OCI-LY7 (cell line): ENCODE data around the gene PRR5L. TPM values are rescaled to one million over a fixed set of nuclear protein-coding genes. Genes with fewer than 3 reads are reported as not detected.

ENCODE experiments used
- BruUV-seq: library from RNA; stranded (reverse); fragments of 400-500 nt; replicated peaks from 2 replicates; lab custom pipeline; 2021; lab: Mats Ljungman, UMichigan
- CTCF ChIA-PET: fragments of 300-600 bp; sonication (Branson Sonifier 250); formaldehyde crosslinking; loops from one replicate; lab custom pipeline; 2022; ENCODE audit warnings: antibody characterized with exemption; ENCODE audit not compliant: unreplicated experiment; lab: Charles Lee
- POLR2A ChIA-PET: fragments of 300-600 bp; sonication (Branson Sonifier 250); formaldehyde crosslinking; loops from one replicate; lab custom pipeline; 2022; ENCODE audit warnings: antibody characterized with exemption; lab: Charles Lee
- DNase-seq: peaks from one replicate; pipeline ENCODE4 v3.0.0-alpha.2; 2015; ENCODE audit warnings: low spot score
- H2AFZ ChIP-seq: fragments of 200-600 bp; sonication (generic), shearing (Covaris generic); 2 replicates; pipeline ENCODE4 v1.6.1; 2014; ENCODE audit warnings: mild to moderate bottlenecking, antibody characterized with exemption, low read length, moderate library complexity
- H3K27ac ChIP-seq: fragments of 200-600 bp; sonication (generic); 2 replicates; pipeline ENCODE4 v1.5.1; 2014; ENCODE audit warnings: mixed run types, low read depth, mild to moderate bottlenecking, moderate library complexity, low read length, inconsistent platforms; ENCODE audit not compliant: poor library complexity, severe bottlenecking
- H3K36me3 ChIP-seq: fragments of 200-600 bp; sonication (generic); 2 replicates; pipeline ENCODE4 v1.6.1; 2014; ENCODE audit warnings: mild to moderate bottlenecking, antibody characterized with exemption, low read length, moderate library complexity, mixed read lengths; ENCODE audit not compliant: insufficient read depth
- H3K4me1 ChIP-seq: fragments of 200-600 bp; sonication (generic); 2 replicates; pipeline ENCODE4 v1.5.1; 2014; ENCODE audit warnings: mild to moderate bottlenecking, low read length; ENCODE audit not compliant: insufficient read depth, poor library complexity, severe bottlenecking
- H3K4me2 ChIP-seq: fragments of 200-600 bp; sonication (generic); 2 replicates; pipeline ENCODE4 v1.6.1; 2014; ENCODE audit warnings: mild to moderate bottlenecking, low read length
- H3K4me3 ChIP-seq: fragments of 200-600 bp; sonication (generic); 2 replicates; pipeline ENCODE4 v1.5.1; 2014; ENCODE audit warnings: mild to moderate bottlenecking, low read depth, low read length; ENCODE audit not compliant: poor library complexity, severe bottlenecking
- H3K79me2 ChIP-seq: fragments of 200-600 bp; sonication (generic); 2 replicates; pipeline ENCODE4 v1.6.1; 2016; ENCODE audit warnings: low read depth, mild to moderate bottlenecking, low read length, moderate library complexity, mixed read lengths; ENCODE audit not compliant: insufficient read depth
- H3K9me2 ChIP-seq: fragments of 200-600 bp; sonication (generic); 2 replicates; pipeline ENCODE4 v1.6.1; 2016; ENCODE audit warnings: mild to moderate bottlenecking, low read length, mixed read lengths; ENCODE audit not compliant: insufficient read depth
- H3K9me3 ChIP-seq: fragments of 200-600 bp; sonication (generic); 2 replicates; pipeline ENCODE4 v1.6.1; 2014; ENCODE audit warnings: mild to moderate bottlenecking, mixed run types, low read length, mixed read lengths
- H4K20me1 ChIP-seq: fragments of 200-600 bp; sonication (generic); 2 replicates; pipeline ENCODE4 v1.6.1; 2014; ENCODE audit warnings: mild to moderate bottlenecking, antibody characterized with exemption, low read length, moderate library complexity, mixed read lengths; ENCODE audit not compliant: insufficient read depth
- EZH2phosphoT487 ChIP-seq: fragments of 200-600 bp; sonication (generic); IDR thresholded peaks from 2 replicates; pipeline ENCODE4 v1.6.1; 2018; ENCODE audit warnings: low read depth, borderline replicate concordance, mild to moderate bottlenecking, mixed run types, antibody characterized with exemption, low read length, moderate library complexity, mixed read lengths
- intact Hi-C: fragments of 100-400 bp; cut with micrococcal nuclease; formaldehyde crosslinking; loops from one replicate; pipeline ENCODE4 v1.10.0; 2022; ENCODE audit not compliant: unreplicated experiment
- total RNA-seq, 2 experiments: library from RNA; depleted of rRNA in 1 of 2; stranded (reverse); fragments of >200 nt in 1 of 2; shearing (Covaris generic) in 1 of 2; gene quantifications; 2 replicates each; pipeline ENCODE4 v1.2.3, GENCODE V29; 2014 to 2022
- TF ChIP-seq, protein P1 (sequence below): fragments of 200-600 bp; sonication (generic); conservative IDR thresholded peaks from 2 replicates; pipeline ENCODE4 v1.5.1; 2014; ENCODE audit warnings: mild to moderate bottlenecking, antibody characterized with exemption, low read length, moderate library complexity, mixed read lengths

Gene PRR5L
- total RNA-seq, 2 experiments from 2014 or later, result not detected

GRCh38 chr11:36345084-36345511, 49.0 kb downstream of the PRR5L start:
- no peak for DNase-seq
- no peaks in the 10 kb centered on the region for H3K36me3 ChIP-seq
- H3K4me3 ChIP-seq, result no peak overlapping the region
- H3K4me2 ChIP-seq, result no peak overlapping the region
- intact Hi-C loops, result no loop called here
- H3K9me3 ChIP-seq, result no peaks in the 10 kb centered on the region
- H3K9me2 ChIP-seq, result no peaks in the 10 kb centered on the region
- H2AFZ ChIP-seq, result no peak overlapping the region
- ChIA-PET CTCF (no interaction called here), POLR2A (no interaction called here)
- H4K20me1 ChIP-seq, result no peaks in the 10 kb centered on the region
- no peaks in the 10 kb centered on the region for H3K4me1 ChIP-seq
- TF ChIP-seq, protein P1, sequence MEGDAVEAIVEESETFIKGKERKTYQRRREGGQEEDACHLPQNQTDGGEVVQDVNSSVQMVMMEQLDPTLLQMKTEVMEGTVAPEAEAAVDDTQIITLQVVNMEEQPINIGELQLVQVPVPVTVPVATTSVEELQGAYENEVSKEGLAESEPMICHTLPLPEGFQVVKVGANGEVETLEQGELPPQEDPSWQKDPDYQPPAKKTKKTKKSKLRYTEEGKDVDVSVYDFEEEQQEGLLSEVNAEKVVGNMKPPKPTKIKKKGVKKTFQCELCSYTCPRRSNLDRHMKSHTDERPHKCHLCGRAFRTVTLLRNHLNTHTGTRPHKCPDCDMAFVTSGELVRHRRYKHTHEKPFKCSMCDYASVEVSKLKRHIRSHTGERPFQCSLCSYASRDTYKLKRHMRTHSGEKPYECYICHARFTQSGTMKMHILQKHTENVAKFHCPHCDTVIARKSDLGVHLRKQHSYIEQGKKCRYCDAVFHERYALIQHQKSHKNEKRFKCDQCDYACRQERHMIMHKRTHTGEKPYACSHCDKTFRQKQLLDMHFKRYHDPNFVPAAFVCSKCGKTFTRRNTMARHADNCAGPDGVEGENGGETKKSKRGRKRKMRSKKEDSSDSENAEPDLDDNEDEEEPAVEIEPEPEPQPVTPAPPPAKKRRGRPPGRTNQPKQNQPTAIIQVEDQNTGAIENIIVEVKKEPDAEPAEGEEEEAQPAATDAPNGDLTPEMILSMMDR, result no peak
- no peak for TF ChIP-seq EZH2phosphoT487
- BruUV-seq, result no TSS peak
- no peak overlapping the region for H3K27ac ChIP-seq
- H3K79me2 ChIP-seq, result no peaks in the 10 kb centered on the region

- Histone ChIP-seq H3K9me2 (no peaks in the 10 kb centered on the region), H3K9me3 (no peaks in the 10 kb centered on the region), H3K4me1 (no peaks in the 10 kb centered on the region), H3K27ac (no peak overlapping the region), H3K4me2 (no peak overlapping the region), H3K79me2 (no peaks in the 10 kb centered on the region), H3K36me3 (no peaks in the 10 kb centered on the region), H4K20me1 (no peaks in the 10 kb centered on the region), H3K4me3 (no peak overlapping the region), H2AFZ (no peak overlapping the region)
- no peak for DNase-seq
- no TSS peak for BruUV-seq
- CTCF ChIA-PET, result no interaction called here
- POLR2A ChIA-PET, result no interaction called here
- intact Hi-C loops, result no loop called here
- TF ChIP-seq EZH2phosphoT487, result no peak
- TF ChIP-seq, protein P1, result no peak
Measured at GRCh38 chr11:36345535-36346141, 49.5 kb downstream of the PRR5L start.
